ENCODE measurements around the gene SLC27A3. TPM values are rescaled to one million over a fixed set of nuclear protein-coding genes. Genes with fewer than 3 reads are reported as not detected.

The SLC27A3 gene
- total RNA-seq, 1 donor from 2014 or later: 11.5 TPM

DNA sequence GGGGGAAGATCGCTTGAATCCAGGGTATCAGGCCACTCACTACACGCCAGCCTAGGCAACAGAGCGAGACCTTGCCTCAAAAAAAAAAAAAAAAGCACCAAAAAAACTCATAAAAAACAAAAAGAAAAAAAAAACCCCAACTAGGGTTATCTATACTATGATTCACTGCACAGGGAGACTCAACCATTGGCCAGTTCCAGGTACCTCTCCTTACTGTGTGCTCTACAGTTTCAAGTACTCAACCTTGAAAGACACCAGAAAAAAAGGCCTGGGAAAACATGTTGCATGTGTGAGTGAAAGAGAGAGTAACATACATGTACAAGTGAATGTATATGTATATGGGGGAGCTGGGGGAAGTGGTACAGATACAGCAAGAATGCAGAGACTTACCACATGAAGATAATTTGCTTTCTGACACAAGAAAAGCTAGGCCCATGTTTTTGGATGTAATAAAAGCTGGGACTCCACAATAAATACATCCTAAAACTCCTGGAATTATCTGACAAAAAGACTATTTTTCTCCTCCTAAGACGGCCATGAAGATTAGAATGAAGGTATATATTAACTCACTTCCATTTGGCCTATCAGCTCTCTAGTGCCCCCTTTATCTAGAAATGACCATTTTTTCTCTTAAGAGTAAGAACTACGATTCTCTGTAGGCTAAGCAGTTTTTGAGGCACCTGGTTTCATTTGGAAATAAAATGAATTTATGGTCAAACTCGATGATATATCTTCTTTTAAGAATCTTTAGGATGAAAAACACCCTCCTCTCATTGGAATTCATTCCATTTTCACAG is 52.2 kb downstream of the SLC27A3 start:
- H3K9me3 Mint-ChIP-seq: no peaks in the 10 kb centered on the region
- H3K27ac Mint-ChIP-seq: no peak overlapping the region
- no peaks in the 10 kb centered on the region for H3K4me1 Mint-ChIP-seq (ENCODE audit: low read depth)
- no peak overlapping the region for H3K4me3 Mint-ChIP-seq (ENCODE audit: low read depth)
- intact Hi-C loops (cut with micrococcal nuclease): no loop called here
- DNase-seq (ENCODE audit: low spot score): no peak
- no peaks in the 10 kb centered on the region for H3K27me3 Mint-ChIP-seq (ENCODE audit: low read depth)
- H3K36me3 Mint-ChIP-seq (ENCODE audit: low read depth): peaks cover 26% of the 10 kb centered on the region

Other genes with a start within 250 kb of the SLC27A3 start
- 209 and 229 TPM in 2 replicates for gene S100A6, start 239.4 kb upstream of the SLC27A3 start, total RNA-seq
- gene S100A5, start 234.5 kb upstream of the SLC27A3 start, total RNA-seq: 1.8 and 2.4 TPM in 2 replicates
- 175 and 181 TPM in 2 replicates for gene S100A4, start 229.6 kb upstream of the SLC27A3 start, total RNA-seq
- not detected in 2 replicates for gene S100A3, start 226.1 kb upstream of the SLC27A3 start, total RNA-seq
- gene S100A2, start 209.6 kb upstream of the SLC27A3 start, total RNA-seq: 0.44 and 0.75 TPM in 2 replicates
- not detected in 2 replicates for gene S100A16, start 162.3 kb upstream of the SLC27A3 start, total RNA-seq
- not detected in 2 replicates for gene S100A14, start 159.1 kb upstream of the SLC27A3 start, total RNA-seq
- 3.9 and 4.0 TPM in 2 replicates for gene S100A13, start 147.9 kb upstream of the SLC27A3 start, total RNA-seq
- gene S100A1, start 147.0 kb upstream of the SLC27A3 start, total RNA-seq: not detected in 2 replicates
- 94.6 and 98.7 TPM in 2 replicates for gene CHTOP, start 141.3 kb upstream of the SLC27A3 start, total RNA-seq
- gene SNAPIN, start 116.7 kb upstream of the SLC27A3 start, total RNA-seq: 32.8 and 33.1 TPM in 2 replicates
- gene ILF2, start 104.4 kb upstream of the SLC27A3 start, total RNA-seq: 352 and 358 TPM in 2 replicates
- not detected in 2 replicates for gene NPR1, start 96.7 kb upstream of the SLC27A3 start, total RNA-seq
- gene INTS3, start 47.4 kb upstream of the SLC27A3 start, total RNA-seq: 53.8 and 54.0 TPM in 2 replicates
- gene GATAD2B, start 147.6 kb downstream of the SLC27A3 start, total RNA-seq: 70.0 and 70.2 TPM in 2 replicates
- 124 TPM in 2 replicates for gene DENND4B, start 171.3 kb downstream of the SLC27A3 start, total RNA-seq
- 71.6 and 79.1 TPM in 2 replicates for gene CRTC2, start 183.2 kb downstream of the SLC27A3 start, total RNA-seq
- 74.8 and 76.5 TPM in 2 replicates for gene SLC39A1, start 188.1 kb downstream of the SLC27A3 start, total RNA-seq
- gene CREB3L4, start 192.5 kb downstream of the SLC27A3 start, total RNA-seq: 12.5 TPM in 2 replicates
- 148 and 152 TPM in 2 replicates for gene JTB, start 202.3 kb downstream of the SLC27A3 start, total RNA-seq
- 5.7 and 7.6 TPM in 2 replicates for gene RAB13, start 210.9 kb downstream of the SLC27A3 start, total RNA-seq
- gene RPS27, start 215.4 kb downstream of the SLC27A3 start, total RNA-seq: 1,296 and 1,372 TPM in 2 replicates